Muscle of arm (tissue), 12 donors: Measurements from ENCODE around the gene SORCS2. TPM values are rescaled to one million over a fixed set of nuclear protein-coding genes. Genes with fewer than 3 reads are reported as not detected.

Source experiments
- DNase-seq: peaks from one replicate; pipeline ENCODE4 v3.0.0-alpha.2; 2013
- polyA plus RNA-seq, 12 donors: library from polyadenylated mRNA; unstranded; fragments of 120-200 nt; gene quantifications; one replicate each; pipeline ENCODE4 v1.2.1, GENCODE V29; 2013; ENCODE audit not compliant: insufficient read length in 12 of 12

Gene SORCS2
- polyA plus RNA-seq, 12 donors = 5.6 to 18.2 (median 8.3) TPM; not detected in 1

- DNase-seq = no peak
Observed at GRCh38 chr4:7263166-7263565, 70.8 kb downstream of the SORCS2 start.

GRCh38 chr4:7264694-7265093, 72.4 kb downstream of the SORCS2 start:
- no peak for DNase-seq

- no peak for DNase-seq
Observed at GRCh38 chr4:7266525-7267292, 74.4 kb downstream of the SORCS2 start.

- no peak for DNase-seq
Observed at GRCh38 chr4:7267829-7268228, 75.5 kb downstream of the SORCS2 start.

- no peak for DNase-seq
Observed at GRCh38 chr4:7268941-7269340, 76.6 kb downstream of the SORCS2 start.

- no peak for DNase-seq
Observed at GRCh38 chr4:7270121-7270520, 77.8 kb downstream of the SORCS2 start.

- DNase-seq = no peak
Observed at GRCh38 chr4:7272404-7272803, 80.1 kb downstream of the SORCS2 start.

GRCh38 chr4:7273738-7274297, 81.5 kb downstream of the SORCS2 start:
- DNase-seq = no peak

GRCh38 chr4:7275067-7275466, 82.7 kb downstream of the SORCS2 start:
- DNase-seq = no peak

- DNase-seq = no peak
Observed at GRCh38 chr4:7275490-7276154, 83.3 kb downstream of the SORCS2 start.

GRCh38 chr4:7276515-7276914, 84.2 kb downstream of the SORCS2 start:
- peak; percentile 79 for DNase-seq

- no peak for DNase-seq
Observed at GRCh38 chr4:7278071-7278765, 85.9 kb downstream of the SORCS2 start.

- no peak for DNase-seq
Observed at GRCh38 chr4:7278981-7279380, 86.6 kb downstream of the SORCS2 start.

- DNase-seq = no peak
Observed at GRCh38 chr4:7279902-7280301, 87.6 kb downstream of the SORCS2 start.

GRCh38 chr4:7280926-7281690, 88.8 kb downstream of the SORCS2 start:
- no peak for DNase-seq

- DNase-seq = no peak
Observed at GRCh38 chr4:7281691-7282665, 89.6 kb downstream of the SORCS2 start.

GRCh38 chr4:7282786-7283440, 90.6 kb downstream of the SORCS2 start:
- no peak for DNase-seq

GRCh38 chr4:7285244-7286094, 93.1 kb downstream of the SORCS2 start:
- DNase-seq = no peak

- DNase-seq = no peak
Observed at GRCh38 chr4:7286170-7286569, 93.8 kb downstream of the SORCS2 start.
